C4-2B (cell line): ENCODE data around the gene PLA2G3.
"Not testable (repeated sequence)": the region's sequence is repeated elsewhere in the genome, so short reads cannot be mapped to it uniquely, and the experiment has no call there.

Experiments
- H3K27ac ChIP-seq: fragments of 450-650 bp; 2 replicates; pipeline ENCODE4 v1.5.1; 2017
- CTCF ChIP-seq: fragments of 450-650 bp; conservative IDR thresholded peaks from 2 replicates; pipeline ENCODE4 v1.5.1; 2017; ENCODE audit warnings: mild to moderate bottlenecking
- ZFX ChIP-seq: fragments of 450-650 bp; IDR thresholded peaks from 2 replicates; pipeline ENCODE4 v1.6.1; 2017

The PLA2G3 gene

DNA sequence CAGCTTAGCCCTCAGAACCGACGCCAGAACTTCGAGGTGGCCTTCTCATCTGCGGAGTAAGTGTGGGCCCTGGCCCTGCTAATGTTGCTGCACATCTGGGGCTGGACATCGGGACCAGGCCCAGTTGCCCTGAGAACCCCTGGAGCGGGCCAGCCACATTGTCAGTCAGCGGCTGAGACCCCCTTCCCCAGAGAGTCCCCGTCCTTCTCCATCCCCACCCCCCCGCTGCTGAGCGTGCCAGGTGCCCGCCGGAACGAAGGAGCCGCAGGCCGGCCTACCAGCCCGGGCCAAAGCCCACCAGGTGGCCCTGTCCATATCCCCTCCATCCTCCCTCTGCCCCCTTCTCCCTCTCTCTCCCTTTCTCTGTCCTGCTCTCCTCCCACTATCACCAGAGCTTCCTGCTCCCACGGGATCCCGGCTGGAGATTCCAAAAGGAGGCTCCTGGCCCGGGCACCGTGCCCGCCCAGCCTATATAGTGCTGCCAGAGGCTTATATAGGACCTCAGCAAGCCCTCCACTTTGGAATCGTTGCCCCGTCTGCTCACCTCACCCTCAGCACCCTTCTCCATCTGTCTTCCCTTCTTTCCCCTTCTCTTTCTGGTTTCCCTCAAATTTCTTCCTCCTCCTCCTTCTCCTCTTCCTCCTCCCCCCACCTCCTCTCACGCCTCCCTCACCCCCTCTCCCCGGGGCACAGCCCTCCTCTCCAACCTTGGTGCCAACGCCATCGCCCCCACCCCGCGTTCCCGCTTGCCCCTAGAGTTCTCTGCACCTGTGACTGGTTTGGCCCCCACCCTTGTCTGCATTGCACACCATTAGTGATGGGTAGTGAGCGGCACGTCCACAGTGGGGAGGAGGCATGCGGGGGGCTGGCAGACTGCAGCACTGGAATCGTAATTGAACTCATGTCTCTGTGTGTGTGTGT is 40.2 kb downstream of the PLA2G3 start:
- TF ChIP-seq ZFX = no peak
- TF ChIP-seq CTCF = no peak
- no peak overlapping the region for H3K27ac ChIP-seq

DNA sequence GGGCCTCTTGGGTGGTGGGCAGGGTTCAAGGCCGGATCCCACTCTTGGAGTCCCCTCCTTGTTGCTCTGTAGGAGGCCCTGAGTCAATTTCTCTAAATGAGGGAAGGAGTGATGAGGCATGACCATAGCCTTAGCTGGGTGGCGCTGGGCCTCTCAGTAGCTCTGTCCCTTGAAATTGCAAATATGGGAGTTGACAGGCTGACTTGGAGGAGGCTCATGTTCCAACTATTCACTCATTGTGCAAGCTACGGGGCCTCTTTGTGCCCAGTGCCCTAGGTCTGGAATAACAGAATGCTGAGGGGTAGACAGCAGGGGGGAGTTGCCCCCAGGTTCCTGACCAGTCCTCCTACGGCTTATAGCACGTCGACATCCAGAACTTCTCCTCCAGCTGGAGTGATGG is 40.9 kb downstream of the PLA2G3 start:
- TF ChIP-seq CTCF (no peak), ZFX (no peak)

DNA sequence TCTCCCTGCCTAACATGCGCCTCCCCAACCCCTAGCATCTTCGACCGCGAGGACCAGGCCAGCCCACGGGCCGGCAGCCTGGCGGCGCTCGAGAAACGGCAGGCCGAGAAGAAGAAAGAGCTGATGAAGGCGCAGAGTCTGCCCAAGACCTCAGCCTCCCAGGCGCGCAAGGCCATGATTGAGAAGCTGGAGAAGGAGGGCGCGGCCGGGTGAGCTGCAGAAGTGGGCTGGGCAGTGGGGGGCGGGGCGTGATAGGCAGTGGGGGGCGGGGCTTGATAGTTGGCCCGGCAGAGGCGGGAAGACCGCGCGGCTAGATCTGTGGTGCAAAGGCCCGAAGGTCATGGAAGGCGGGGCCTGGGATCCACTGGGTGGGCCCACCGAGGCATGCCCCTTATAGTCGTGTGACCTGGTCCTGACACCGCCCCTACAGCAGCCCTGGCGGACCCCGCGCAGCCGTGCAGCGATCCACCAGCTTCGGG is 41.6 kb downstream of the PLA2G3 start:
- H3K27ac ChIP-seq = no peak overlapping the region
- TF ChIP-seq ZFX (no peak), CTCF (no peak)

More for the DNA sequence above, 40.9 kb downstream of the PLA2G3 start:
- H3K27ac ChIP-seq = no peak overlapping the region

DNA sequence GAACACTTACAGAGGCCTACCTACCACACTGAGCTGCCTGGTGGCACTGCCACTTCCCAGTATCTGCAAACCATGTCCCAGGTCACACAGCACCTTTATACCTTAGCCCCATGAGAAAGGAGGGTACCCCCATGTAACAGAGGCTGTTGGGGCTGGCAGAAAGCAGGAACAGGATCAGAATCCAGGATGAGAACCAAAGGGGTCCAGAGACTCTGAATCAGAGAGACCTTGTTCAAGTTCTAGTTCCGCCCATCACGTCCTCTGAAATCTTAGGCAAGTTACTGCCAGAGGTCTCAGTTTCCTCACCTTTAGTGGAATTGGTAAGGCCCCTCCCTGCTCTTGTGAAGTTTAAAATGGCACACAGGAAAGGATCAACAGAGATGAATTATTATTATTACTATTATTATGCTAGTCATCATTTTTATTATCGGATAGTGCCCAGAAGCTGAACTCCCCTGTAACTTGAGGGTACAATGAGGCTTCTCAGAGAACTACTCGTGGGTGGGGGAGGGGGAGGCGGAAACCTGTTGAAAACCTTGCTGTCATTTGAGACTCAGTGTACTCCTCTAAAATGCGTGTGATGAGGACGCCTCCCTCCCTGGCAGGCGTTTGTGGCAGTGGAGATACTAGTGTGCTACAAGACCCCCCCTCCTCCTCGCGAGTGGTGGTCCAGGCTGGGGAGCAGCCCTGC is 42.2 kb downstream of the PLA2G3 start:
- TF ChIP-seq ZFX (no peak), CTCF (no peak)
- H3K27ac ChIP-seq = no peak overlapping the region

- H3K27ac ChIP-seq = not testable (repeated sequence)
Observed at GRCh38 chr22:31097539-31097938, 42.8 kb downstream of the PLA2G3 start.

GRCh38 chr22:31096657-31097279 is 43.5 kb downstream of the PLA2G3 start:
- TF ChIP-seq CTCF = no peak
- no peak for TF ChIP-seq ZFX
- no peak overlapping the region for H3K27ac ChIP-seq

- H3K27ac ChIP-seq = no peak overlapping the region
- TF ChIP-seq CTCF (no peak), ZFX (no peak)
Observed at GRCh38 chr22:31095637-31096249, 44.6 kb downstream of the PLA2G3 start.
